ENCODE measurements around the gene ANXA2.

Gene ANXA2

GRCh38 chr15:60386615-60387014 lies 11.2 kb downstream of the ANXA2 start:
- DNase-seq = no peak

- no peak for DNase-seq
Measured at GRCh38 chr15:60385620-60386552, 11.9 kb downstream of the ANXA2 start.

GRCh38 chr15:60384526-60385126 lies 13.2 kb downstream of the ANXA2 start:
- no peak for DNase-seq

GRCh38 chr15:60384053-60384452 lies 13.7 kb downstream of the ANXA2 start:
- no peak for DNase-seq

GRCh38 chr15:60382773-60383674 lies 14.8 kb downstream of the ANXA2 start:
- no peak for DNase-seq

- no peak for DNase-seq
Measured at GRCh38 chr15:60381148-60381788, 16.5 kb downstream of the ANXA2 start.

- DNase-seq = no peak
Measured at GRCh38 chr15:60379525-60380274, 18.1 kb downstream of the ANXA2 start.

GRCh38 chr15:60379185-60379524 lies 18.6 kb downstream of the ANXA2 start:
- no peak for DNase-seq

GRCh38 chr15:60376677-60377095 lies 21.1 kb downstream of the ANXA2 start:
- DNase-seq = no peak

GRCh38 chr15:60375306-60375705 lies 22.5 kb downstream of the ANXA2 start:
- no peak for DNase-seq

GRCh38 chr15:60374628-60375081 lies 23.1 kb downstream of the ANXA2 start:
- no peak for DNase-seq

GRCh38 chr15:60374209-60374608 lies 23.6 kb downstream of the ANXA2 start:
- no peak for DNase-seq

GRCh38 chr15:60373745-60374144 lies 24.0 kb downstream of the ANXA2 start:
- no peak for DNase-seq

GRCh38 chr15:60373327-60373726 lies 24.5 kb downstream of the ANXA2 start:
- DNase-seq = no peak

- no peak for DNase-seq
Measured at GRCh38 chr15:60372756-60373155, 25.0 kb downstream of the ANXA2 start.

GRCh38 chr15:60372227-60372626 lies 25.6 kb downstream of the ANXA2 start:
- no peak for DNase-seq

- DNase-seq = no peak
Measured at GRCh38 chr15:60371175-60372051, 26.4 kb downstream of the ANXA2 start.

GRCh38 chr15:60370869-60371136 lies 27.0 kb downstream of the ANXA2 start:
- DNase-seq = no peak

- DNase-seq = no peak
Measured at GRCh38 chr15:60370105-60370868, 27.5 kb downstream of the ANXA2 start.

GRCh38 chr15:60369696-60370095 lies 28.1 kb downstream of the ANXA2 start:
- no peak for DNase-seq

GRCh38 chr15:60364612-60364924 lies 33.2 kb downstream of the ANXA2 start:
- no peak for DNase-seq

Data from CD4-positive, alpha-beta T cell treated with Interleukin-6 for 4 hours (primary cell).